HG03025 (cell line): ENCODE results near the gene BRI3.
A peak's percentile ranks its signal among the peaks of the same experiment; 100 is the strongest.
"Not testable (repeated sequence)": the region's sequence is repeated elsewhere in the genome, so short reads cannot be mapped to it uniquely, and the experiment has no call there.

Experiments
- ATAC-seq: cut with Tn5 transposase; IDR thresholded peaks from one replicate; pipeline ENCODE4 v1.9.1; 2021; ENCODE audit warnings: mild to moderate bottlenecking, moderate library complexity; ENCODE audit not compliant: unreplicated experiment, low FRiP score

The BRI3 gene

GRCh38 chr7:98303906-98304305 lies 22.4 kb downstream of the BRI3 start:
- no peak for ATAC-seq

DNA sequence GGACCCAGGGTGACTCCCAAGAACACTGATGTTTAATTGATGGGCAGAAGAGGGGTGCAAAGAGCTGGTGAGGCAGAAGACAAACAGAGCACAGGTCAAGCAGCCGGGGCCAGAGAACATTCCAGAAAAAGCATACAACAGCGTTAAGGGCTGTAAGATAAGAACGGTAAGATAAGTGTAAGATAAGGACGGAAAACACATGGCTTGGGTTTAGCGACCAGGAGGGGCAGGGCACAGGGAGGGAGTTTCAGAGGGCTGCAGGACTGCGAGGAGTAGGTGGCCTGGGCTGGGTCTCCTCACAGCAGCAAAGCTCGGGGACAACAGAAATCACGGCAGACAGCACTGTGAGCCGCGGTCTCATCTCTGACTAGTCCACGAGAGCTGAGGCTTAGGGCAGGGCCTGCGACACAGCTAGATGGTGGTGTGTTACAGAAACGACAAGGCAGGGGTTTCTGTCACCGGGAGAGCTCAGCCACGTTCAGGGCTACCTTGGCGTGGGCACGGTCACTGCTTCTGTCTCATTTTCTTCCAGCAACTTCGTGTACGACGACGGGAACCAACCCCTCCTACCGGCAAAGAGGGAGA lies 24.6 kb downstream of the BRI3 start:
- ATAC-seq, result no peak

DNA sequence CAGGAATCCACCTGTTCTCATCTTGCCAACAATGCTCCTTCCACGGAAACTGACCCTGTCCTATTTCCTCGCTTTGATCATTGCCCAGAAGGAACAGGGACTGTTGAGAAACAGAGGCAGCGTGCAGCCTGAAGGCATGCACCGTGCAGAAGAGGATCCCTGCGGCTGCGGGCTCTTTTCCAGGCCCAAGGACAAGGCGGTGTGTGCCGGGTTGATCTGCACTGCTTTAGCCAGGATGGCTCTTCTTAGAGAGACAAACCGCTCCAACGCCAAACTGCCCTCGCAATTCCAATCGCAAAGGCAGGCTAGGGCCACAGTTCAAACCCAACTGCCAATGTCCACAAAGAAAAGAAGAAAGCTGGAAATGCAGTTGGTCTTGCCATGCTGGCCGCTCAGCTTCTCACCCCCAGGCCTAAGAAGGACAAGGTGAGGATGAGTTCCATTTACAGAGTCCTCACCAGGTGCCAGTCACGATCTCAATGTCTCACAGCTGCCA lies 26.5 kb downstream of the BRI3 start:
- ATAC-seq, result no peak

DNA sequence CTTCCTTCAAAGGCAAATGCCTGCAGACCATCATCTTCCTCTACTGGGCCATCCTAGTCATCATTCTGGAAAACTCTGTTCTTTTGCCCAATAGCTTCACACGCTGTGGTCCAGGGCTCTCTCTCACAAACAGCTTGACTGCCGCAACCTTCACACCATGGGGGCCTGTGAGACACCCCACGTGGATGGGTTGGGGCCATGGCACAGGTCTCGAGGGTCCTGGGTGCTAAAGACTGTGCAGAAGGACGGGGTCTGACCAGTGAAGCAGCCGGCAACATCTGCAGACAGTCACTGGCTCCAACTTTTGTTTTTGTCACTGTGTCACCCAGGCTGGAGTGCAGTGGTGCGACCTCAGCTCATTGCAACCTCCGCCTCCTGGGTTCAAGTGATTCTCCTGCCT lies 28.1 kb downstream of the BRI3 start:
- no peak for ATAC-seq

- ATAC-seq, result no peak
Measured at GRCh38 chr7:98312201-98312600, 30.7 kb downstream of the BRI3 start.

DNA sequence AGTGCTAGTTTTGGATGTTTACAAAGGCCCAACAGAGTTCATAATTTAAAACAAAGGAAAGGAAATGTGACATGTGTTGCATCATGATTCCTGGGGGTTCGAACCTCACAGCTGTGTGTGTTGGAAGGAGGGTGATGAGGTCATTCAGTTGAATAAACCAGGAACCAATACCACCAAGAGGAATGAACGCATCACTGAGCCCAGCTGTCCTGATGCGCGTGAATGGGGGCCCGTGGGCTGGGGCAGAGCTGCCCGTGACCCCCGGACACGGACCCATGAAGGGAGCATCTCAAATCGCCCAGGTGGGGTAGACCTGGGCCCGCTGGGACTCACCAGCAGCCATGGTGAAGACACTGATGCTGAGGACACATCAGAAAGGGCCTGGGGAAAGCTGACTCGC lies 33.0 kb downstream of the BRI3 start:
- ATAC-seq, result no peak

- peak; percentile 76 for ATAC-seq
Measured at GRCh38 chr7:98315318-98315993, 34.0 kb downstream of the BRI3 start.

- not testable (repeated sequence) for ATAC-seq
Measured at GRCh38 chr7:98315994-98316527, 34.6 kb downstream of the BRI3 start.

GRCh38 chr7:98317366-98318040 lies 36.0 kb downstream of the BRI3 start:
- ATAC-seq, result no peak

GRCh38 chr7:98319176-98319575 lies 37.7 kb downstream of the BRI3 start:
- no peak for ATAC-seq

- ATAC-seq, result no peak
Measured at GRCh38 chr7:98321301-98321700, 39.8 kb downstream of the BRI3 start.

GRCh38 chr7:98322331-98323270 lies 41.1 kb downstream of the BRI3 start:
- ATAC-seq, result no peak

GRCh38 chr7:98323597-98324322 lies 42.3 kb downstream of the BRI3 start:
- no peak for ATAC-seq

- no peak for ATAC-seq
Measured at GRCh38 chr7:98324782-98325181, 43.3 kb downstream of the BRI3 start.

GRCh38 chr7:98329100-98329790 lies 47.8 kb downstream of the BRI3 start:
- ATAC-seq, result no peak

DNA sequence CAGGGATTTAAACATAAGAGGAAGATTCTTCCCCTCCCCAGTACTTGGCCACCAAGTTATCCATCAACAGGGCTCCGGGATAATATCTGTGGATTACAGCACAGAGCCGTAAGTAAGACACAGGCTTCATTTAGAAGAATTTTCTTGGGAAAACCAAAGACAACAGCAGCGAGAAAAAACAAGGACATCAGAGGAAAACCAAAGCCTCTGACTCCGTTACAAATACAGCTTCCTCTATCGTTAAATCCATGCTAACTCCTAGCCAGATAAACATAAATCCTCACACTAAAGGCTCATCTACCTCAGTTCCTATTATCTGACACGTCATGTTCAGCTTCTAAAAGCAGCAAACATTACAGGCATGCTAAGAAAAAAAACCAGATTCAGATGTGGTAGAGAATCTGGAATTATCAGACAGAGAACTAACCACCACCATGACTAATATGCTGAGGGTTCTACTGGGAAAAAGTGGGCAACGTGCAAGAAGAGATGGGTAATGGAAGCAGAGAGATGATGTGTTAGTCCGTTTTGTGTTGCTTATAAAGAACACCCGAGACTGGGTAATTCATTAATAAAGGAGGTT lies 48.4 kb downstream of the BRI3 start:
- no peak for ATAC-seq

DNA sequence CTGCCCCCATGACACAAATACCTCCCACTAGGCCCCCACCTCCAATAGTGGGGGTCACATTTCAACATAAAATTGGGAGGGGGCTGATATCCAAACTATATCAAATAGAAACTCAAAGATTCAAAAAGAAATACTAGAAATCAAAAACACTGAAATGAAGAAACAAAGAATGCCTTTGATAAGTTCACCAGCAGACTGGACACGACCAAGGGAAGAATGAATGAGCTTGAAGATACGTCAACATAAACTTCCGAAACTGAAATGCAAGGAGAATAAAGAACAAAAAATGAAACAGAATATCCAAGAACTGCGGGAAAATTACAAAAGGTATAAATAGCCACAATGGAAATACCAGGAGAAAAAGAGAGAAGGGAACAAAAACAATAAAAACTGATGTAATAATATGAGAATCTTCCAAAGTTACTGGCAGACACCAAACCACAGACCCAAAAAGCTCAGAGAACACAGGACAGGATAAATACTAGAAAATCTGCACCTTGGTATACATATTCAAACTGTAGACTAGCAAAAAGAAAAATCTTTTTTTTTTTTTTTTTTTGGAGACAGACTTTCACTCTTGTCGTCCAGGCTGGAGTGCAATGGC lies 49.5 kb downstream of the BRI3 start:
- no peak for ATAC-seq

GRCh38 chr7:98334081-98334480 lies 52.6 kb downstream of the BRI3 start:
- no peak for ATAC-seq
